CD4-positive, alpha-beta T cell (primary cell): ENCODE data around the gene CARD10. TPM values are rescaled to one million over a fixed set of nuclear protein-coding genes. Genes with fewer than 3 reads are reported as not detected.

Source experiments
- ATAC-seq: fragments of 200-7000 bp; cut with Tn5 transposase; one replicate; pipeline ENCODE4 v1.10.0; 2022; ENCODE audit warnings: mild to moderate bottlenecking; ENCODE audit not compliant: poor library complexity
- CTCF ChIA-PET: fragments of 350-600 bp; sonication (Branson Sonifier 250); formaldehyde crosslinking; loops from one replicate; lab custom pipeline; 2021; ENCODE audit warnings: antibody characterized with exemption, inconsistent platforms; lab: Charles Lee
- POLR2A ChIA-PET: fragments of 350-600 bp; sonication (Branson Sonifier 250); formaldehyde crosslinking; loops from one replicate; lab custom pipeline; 2021; ENCODE audit warnings: antibody characterized with exemption, inconsistent platforms; lab: Charles Lee
- DNase-seq, 14 experiments: peaks; one replicate each; pipeline ENCODE4 v3.0.0-alpha.2; 2013 to 2020; ENCODE audit warnings: mixed read lengths in 2 of 14
- H3K27ac ChIP-seq, 2 donors: one replicate each; pipeline versions ENCODE4 v1.5.1 to v1.7.0; 2013; ENCODE audit warnings: low read length in 2 of 2, low read depth in 1 of 2, mild to moderate bottlenecking in 1 of 2
- H3K27me3 ChIP-seq, 2 experiments: 1 replicate in 1 of 2; 2 replicates in 1 of 2; pipeline versions ENCODE4 v1.6.1 to v1.7.0; 2013; ENCODE audit warnings: low read length in 2 of 2, control low read depth in 1 of 2, mild to moderate bottlenecking in 1 of 2, moderate library complexity in 1 of 2; ENCODE audit not compliant: insufficient read depth in 2 of 2, control insufficient read depth in 1 of 2
- H3K36me3 ChIP-seq: one replicate; pipeline ENCODE4 v1.6.1; 2013; ENCODE audit warnings: low read length, control low read depth; ENCODE audit not compliant: insufficient read depth
- H3K4me1 ChIP-seq: one replicate; pipeline ENCODE4 v1.6.1; 2013; ENCODE audit warnings: low read length, control low read depth; ENCODE audit not compliant: insufficient read depth
- H3K4me3 ChIP-seq: one replicate; pipeline ENCODE4 v1.5.1; 2013; ENCODE audit warnings: mild to moderate bottlenecking, low read length, moderate library complexity
- H3K9me3 ChIP-seq, 2 experiments: 1 replicate in 1 of 2; 2 replicates in 1 of 2; pipeline versions ENCODE4 v1.6.1 to v1.7.0; 2013; ENCODE audit warnings: low read length in 2 of 2, mild to moderate bottlenecking in 2 of 2, control low read depth in 1 of 2, moderate library complexity in 1 of 2; ENCODE audit not compliant: control insufficient read depth in 1 of 2, insufficient read depth in 1 of 2
- H3K27ac Mint-ChIP-seq: one replicate; pipeline ENCODE4 v1.8.0; 2020; ENCODE audit warnings: mixed read lengths
- H3K27me3 Mint-ChIP-seq: one replicate; pipeline ENCODE4 v1.8.0; 2021; ENCODE audit warnings: mixed read lengths
- H3K36me3 Mint-ChIP-seq: one replicate; pipeline ENCODE4 v1.8.0; 2021; ENCODE audit warnings: low read depth, mixed read lengths
- H3K4me1 Mint-ChIP-seq: one replicate; pipeline ENCODE4 v1.8.0; 2021; ENCODE audit warnings: low read depth, mixed read lengths
- H3K4me3 Mint-ChIP-seq: one replicate; pipeline ENCODE4 v1.8.0; 2020; ENCODE audit warnings: mild to moderate bottlenecking, mixed read lengths
- H3K9me3 Mint-ChIP-seq: one replicate; pipeline ENCODE4 v1.8.0; 2020; ENCODE audit warnings: mixed read lengths
- intact Hi-C, 2 experiments: fragments of 100-400 bp; cut with DNase I in 1 of 2; cut with micrococcal nuclease in 1 of 2; formaldehyde crosslinking; loops; one replicate each; pipeline versions ENCODE4 v1.15.1 to v1.9.0; 2023 to 2025; cut with DNase I, micrococcal nuclease
- total RNA-seq, 174 experiments: library from RNA in 2 of 174; stranded (reverse) in 2 of 174; gene quantifications; one replicate each; pipeline ENCODE4 v1.2.3 and lab custom pipeline; 2021 to 2026
- TF ChIP-seq, protein P1 (sequence below): fragments of 200-600 bp; IDR thresholded peaks from one replicate; pipeline ENCODE4 v1.8.0; 2022; ENCODE audit warnings: antibody characterized with exemption, mild to moderate bottlenecking

Gene CARD10
- total RNA-seq, 2 experiments from 2014 or later, result 0.20 to 0.63 TPM

DNA sequence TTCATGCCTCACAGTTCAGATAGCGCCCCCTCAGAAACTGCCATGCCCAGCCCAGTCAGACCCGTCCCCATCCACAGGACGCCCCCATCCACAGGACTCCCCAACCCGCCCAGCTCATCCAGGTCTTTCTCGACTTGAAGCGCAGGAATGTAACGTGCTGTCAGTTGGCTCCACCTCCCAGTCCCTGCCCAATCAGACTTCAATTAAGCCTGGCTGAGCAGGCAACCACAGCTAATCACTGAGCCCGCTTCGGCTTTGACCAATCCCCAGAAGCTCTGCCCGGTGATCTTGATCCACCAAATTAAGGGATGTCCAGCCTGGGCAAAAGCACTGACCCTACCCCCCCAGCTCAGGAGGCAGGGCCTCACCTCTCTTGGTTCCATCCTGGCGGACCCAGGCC is 22.6 kb downstream of the CARD10 start:
- no peak overlapping the region for H3K4me3 ChIP-seq
- Mint-ChIP-seq H3K4me1 (peaks cover 28% of the 10 kb centered on the region), H3K27me3 (no peaks in the 10 kb centered on the region), H3K27ac (no peak overlapping the region), H3K9me3 (no peaks in the 10 kb centered on the region), H3K36me3 (no peaks in the 10 kb centered on the region), H3K4me3 (no peak overlapping the region)
- no peak for DNase-seq
- H3K9me3 ChIP-seq, result no peaks in the 10 kb centered on the region
- H3K36me3 ChIP-seq, result no peaks in the 10 kb centered on the region
- H3K27ac ChIP-seq, result no peak overlapping the region
- TF ChIP-seq, protein P1, sequence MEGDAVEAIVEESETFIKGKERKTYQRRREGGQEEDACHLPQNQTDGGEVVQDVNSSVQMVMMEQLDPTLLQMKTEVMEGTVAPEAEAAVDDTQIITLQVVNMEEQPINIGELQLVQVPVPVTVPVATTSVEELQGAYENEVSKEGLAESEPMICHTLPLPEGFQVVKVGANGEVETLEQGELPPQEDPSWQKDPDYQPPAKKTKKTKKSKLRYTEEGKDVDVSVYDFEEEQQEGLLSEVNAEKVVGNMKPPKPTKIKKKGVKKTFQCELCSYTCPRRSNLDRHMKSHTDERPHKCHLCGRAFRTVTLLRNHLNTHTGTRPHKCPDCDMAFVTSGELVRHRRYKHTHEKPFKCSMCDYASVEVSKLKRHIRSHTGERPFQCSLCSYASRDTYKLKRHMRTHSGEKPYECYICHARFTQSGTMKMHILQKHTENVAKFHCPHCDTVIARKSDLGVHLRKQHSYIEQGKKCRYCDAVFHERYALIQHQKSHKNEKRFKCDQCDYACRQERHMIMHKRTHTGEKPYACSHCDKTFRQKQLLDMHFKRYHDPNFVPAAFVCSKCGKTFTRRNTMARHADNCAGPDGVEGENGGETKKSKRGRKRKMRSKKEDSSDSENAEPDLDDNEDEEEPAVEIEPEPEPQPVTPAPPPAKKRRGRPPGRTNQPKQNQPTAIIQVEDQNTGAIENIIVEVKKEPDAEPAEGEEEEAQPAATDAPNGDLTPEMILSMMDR, result no peak
- H3K27me3 ChIP-seq, result no peaks in the 10 kb centered on the region
- no peak for ATAC-seq
- intact Hi-C loops, result loop anchor here in 1 of 2 experiments (5.0 kb wide), 1 partner anchor 39 kb away; no protein-coding TSS in a partner anchor
- CTCF ChIA-PET, result interaction anchor here (1.1 kb wide), 1 partner anchor 24 kb away, joined by 3 read pairs; no protein-coding TSS in a partner anchor
- POLR2A ChIA-PET, result interaction anchor here (1.3 kb wide), 1 partner anchor 24 kb away, joined by 4 read pairs; no protein-coding TSS in a partner anchor
- H3K4me1 ChIP-seq, result peaks cover 37% of the 10 kb centered on the region

DNA sequence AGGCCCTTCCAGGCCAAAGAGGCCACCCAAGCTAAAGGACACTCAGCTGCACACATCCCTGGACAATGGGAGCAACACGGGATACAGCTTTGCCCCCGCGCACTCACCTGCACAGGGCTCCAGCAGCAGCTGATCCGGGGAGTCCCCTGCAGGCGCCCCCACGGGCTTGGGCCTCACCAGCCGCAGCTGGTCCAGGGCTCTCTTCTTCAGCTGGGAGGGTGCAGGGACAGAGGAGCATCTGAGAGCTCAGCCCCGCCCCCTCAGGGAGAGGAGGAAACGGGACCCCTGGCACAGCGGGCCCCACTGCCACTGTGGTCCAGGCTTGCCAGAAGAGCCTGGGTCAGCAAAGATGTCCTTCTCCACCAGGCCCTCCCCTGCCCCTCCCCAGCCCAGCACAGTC is 25.2 kb downstream of the CARD10 start:
- no peak overlapping the region for H3K27ac Mint-ChIP-seq
- DNase-seq (no peak), ATAC-seq (no peak)
- ChIA-PET CTCF (interaction anchor here (0.9 to 1.5 kb wide), 2 partner anchors 22 to 45 kb away, joined by 3 to 4 read pairs; no protein-coding TSS in a partner anchor), POLR2A (no interaction called here)
- Histone ChIP-seq H3K4me1 (peaks cover 52% of the 10 kb centered on the region), H3K4me3 (no peak overlapping the region), H3K27me3 (no peaks in the 10 kb centered on the region), H3K36me3 (no peaks in the 10 kb centered on the region), H3K27ac (no peak overlapping the region), H3K9me3 (no peaks in the 10 kb centered on the region)
- H3K4me1 Mint-ChIP-seq, result peaks cover 39% of the 10 kb centered on the region
- no peaks in the 10 kb centered on the region for H3K9me3 Mint-ChIP-seq
- intact Hi-C loops, result no loop called here
- no peaks in the 10 kb centered on the region for H3K36me3 Mint-ChIP-seq
- no peaks in the 10 kb centered on the region for H3K27me3 Mint-ChIP-seq
- TF ChIP-seq, protein P1, result no peak
- no peak overlapping the region for H3K4me3 Mint-ChIP-seq

DNA sequence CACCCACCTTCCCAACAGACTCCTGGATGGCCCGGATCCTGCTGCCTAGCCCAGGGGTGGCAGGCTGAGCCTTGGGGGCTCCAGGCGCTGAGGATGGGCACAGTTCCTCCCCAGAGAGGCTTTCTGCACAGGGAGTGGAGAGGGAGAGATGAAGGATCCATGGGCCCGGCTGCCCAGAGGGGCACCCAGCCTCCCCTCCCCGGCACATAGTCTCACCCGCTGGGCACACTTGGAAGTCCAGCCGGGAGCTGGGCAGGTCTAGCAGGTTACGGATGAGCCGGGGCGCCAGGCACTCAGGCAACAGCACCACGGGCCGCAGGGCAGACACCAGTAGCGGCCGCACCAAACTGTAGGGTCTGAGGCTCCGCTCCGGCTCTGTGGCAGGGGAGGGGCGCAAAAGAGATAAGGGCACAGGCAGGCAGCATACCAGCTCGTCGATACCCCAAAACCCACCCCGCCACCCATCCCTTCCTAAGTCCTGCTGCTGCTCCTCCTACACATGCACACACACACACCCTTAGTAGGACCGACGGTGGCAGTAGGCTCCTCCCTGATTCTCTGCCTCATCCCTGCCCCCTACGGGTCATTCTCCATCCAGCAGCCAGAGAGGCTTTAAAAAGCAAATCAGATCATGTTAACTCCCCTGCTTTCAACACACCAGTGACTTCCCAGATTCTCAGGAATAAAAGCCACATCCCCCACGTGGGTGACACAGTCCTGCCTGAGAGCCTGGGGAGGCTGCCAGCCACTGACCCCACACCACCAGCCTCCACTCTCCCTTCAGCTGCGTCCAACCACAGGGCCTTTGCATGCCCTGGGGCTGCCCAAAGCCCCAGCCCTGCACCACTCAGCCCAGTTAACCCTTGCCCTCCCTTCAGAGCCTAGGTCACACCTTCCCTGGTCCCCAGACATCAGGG is 26.5 kb downstream of the CARD10 start:
- H3K27ac ChIP-seq, result no peak overlapping the region
- Mint-ChIP-seq H3K4me1 (peaks cover 41% of the 10 kb centered on the region), H3K27ac (peak overlapping the region; percentile 78), H3K27me3 (no peaks in the 10 kb centered on the region), H3K9me3 (no peaks in the 10 kb centered on the region), H3K36me3 (no peaks in the 10 kb centered on the region), H3K4me3 (peak overlapping the region; percentile 65)
- no peaks in the 10 kb centered on the region for H3K27me3 ChIP-seq
- no peak overlapping the region for H3K4me3 ChIP-seq
- TF ChIP-seq, protein P1, result peak; percentile 50
- intact Hi-C loops, result no loop called here
- ChIA-PET POLR2A (interaction anchor here (0.7 to 1.0 kb wide), 2 partner anchors 8 to 73 kb away, joined by 3 read pairs; no protein-coding TSS in a partner anchor), CTCF (interaction anchor here (1.1 kb wide), 1 partner anchor 8 kb away, joined by 3 read pairs; no protein-coding TSS in a partner anchor)
- peaks cover 55% of the 10 kb centered on the region for H3K4me1 ChIP-seq
- DNase-seq (peak in 12 of 14 experiments; percentile 37 to 79 (median 56)), ATAC-seq (peak; percentile 80)
- no peaks in the 10 kb centered on the region for H3K9me3 ChIP-seq
- no peaks in the 10 kb centered on the region for H3K36me3 ChIP-seq
